HG02938 (cell line): ENCODE measurements around the gene SYCP2.

ENCODE experiments used
- ATAC-seq: cut with Tn5 transposase; IDR thresholded peaks from one replicate; pipeline ENCODE4 v1.9.1; 2021; ENCODE audit warnings: mild to moderate bottlenecking, moderate library complexity; ENCODE audit not compliant: unreplicated experiment

The SYCP2 gene

GRCh38 chr20:59945731-59946130 is 12.3 kb upstream of the SYCP2 start:
- ATAC-seq: no peak

- no peak for ATAC-seq
These were observed 11.7 kb upstream of the SYCP2 start for GRCh38 chr20:59945175-59945574.

GRCh38 chr20:59944726-59945125 is 11.3 kb upstream of the SYCP2 start:
- no peak for ATAC-seq

- no peak for ATAC-seq
These were observed 8.8 kb upstream of the SYCP2 start for GRCh38 chr20:59942245-59942644.

GRCh38 chr20:59940956-59941294 is 7.5 kb upstream of the SYCP2 start:
- ATAC-seq: no peak

- ATAC-seq: peak; percentile 90
These were observed 6.9 kb upstream of the SYCP2 start, which contains the start of the genes FAM217B and PPP1R3D for GRCh38 chr20:59940129-59940955. Gene FAM217B (plus strand): TSS chr20:59940389. CDS start chr20:59943944, 3,555 bp downstream. Gene PPP1R3D (minus strand): TSS chr20:59940305. CDS start chr20:59939931, 374 bp downstream.

- ATAC-seq: peak; percentile 33
These were observed 6.4 kb upstream of the SYCP2 start for GRCh38 chr20:59939879-59940128.

GRCh38 chr20:59939052-59939878 is 5.8 kb upstream of the SYCP2 start:
- peak; percentile 1 for ATAC-seq

GRCh38 chr20:59938696-59939051 is 5.2 kb upstream of the SYCP2 start:
- no peak for ATAC-seq

- no peak for ATAC-seq
These were observed 4.8 kb upstream of the SYCP2 start for GRCh38 chr20:59938221-59938620.

- ATAC-seq: no peak
These were observed 3.7 kb upstream of the SYCP2 start for GRCh38 chr20:59937150-59937549.

GRCh38 chr20:59936409-59936808 is 3.0 kb upstream of the SYCP2 start:
- ATAC-seq: no peak

GRCh38 chr20:59935457-59936185 is 2.2 kb upstream of the SYCP2 start:
- ATAC-seq: no peak

- ATAC-seq: peak; percentile 62
These were observed 580 bp upstream of the SYCP2 start for GRCh38 chr20:59933849-59934585.

GRCh38 chr20:59932616-59933295 is 681 bp downstream of the SYCP2 start:
- no peak for ATAC-seq

GRCh38 chr20:59931511-59932312 is 1.7 kb downstream of the SYCP2 start:
- ATAC-seq: no peak

- ATAC-seq: no peak
These were observed 7.5 kb downstream of the SYCP2 start for GRCh38 chr20:59925899-59926298.

- ATAC-seq: no peak
These were observed 8.1 kb downstream of the SYCP2 start for GRCh38 chr20:59925359-59925758.

GRCh38 chr20:59923514-59923913 is 9.9 kb downstream of the SYCP2 start:
- ATAC-seq: no peak

- ATAC-seq: no peak
These were observed 12.5 kb downstream of the SYCP2 start for GRCh38 chr20:59920944-59921343.
